ENCODE measurements around the gene CDO1. TPM values are rescaled to one million over a fixed set of nuclear protein-coding genes. Genes with fewer than 3 reads are reported as not detected.

CDO1 gene
- total and polyA plus RNA-seq, 2 of the 8 experiments (the other 6 are each of a cell fraction or from before 2014, with no cell fraction given) = 26.1 to 29.5 TPM

DNA sequence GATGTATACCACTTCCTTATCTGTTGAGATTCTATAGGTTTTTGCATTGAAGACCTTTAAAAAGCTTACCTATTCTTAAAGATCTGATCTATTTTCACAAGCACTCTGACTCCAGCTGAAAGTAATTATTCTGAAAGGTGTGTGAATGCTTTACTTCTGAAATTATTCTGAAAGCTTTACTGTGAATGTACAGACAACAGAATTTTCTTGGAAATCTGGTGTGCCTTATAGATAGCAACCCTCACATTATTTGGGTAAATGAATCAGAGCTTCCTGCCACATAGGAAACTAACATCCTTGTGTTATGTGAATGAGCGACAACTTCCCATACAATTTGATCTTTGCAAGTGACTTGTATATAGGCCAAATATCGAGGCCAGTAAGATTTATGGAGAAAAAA, 6.5 kb downstream of the CDO1 start:
- Histone ChIP-seq H3K79me2 (ENCODE audit: control insufficient read depth in 1 of 2, insufficient read depth in 2 of 2, low read length in 2 of 2) (peaks cover 0 to 3% of the 10 kb centered on the region in 2 experiments; a peak in 1 of 4 replicates), H3K23ac (ENCODE audit: insufficient read length) (no peak overlapping the region), H3K27ac (ENCODE audit: low read depth, low read length) (no peak overlapping the region), H3K27me3 (replicated peaks in 1 of 4; ENCODE audit: control insufficient read depth in 3 of 4, extremely low read depth in 1 of 4, insufficient read depth in 3 of 4, low read length in 3 of 4) (peaks cover 0 to 11% (median 5%) of the 10 kb centered on the region in 4 experiments; a peak in 3 of 7 replicates), H3K4me2 (ENCODE audit: insufficient read depth in 1 of 2, low read depth in 2 of 2, low read length in 2 of 2) (no peak overlapping the region), H3K4ac (replicated peaks; ENCODE audit: insufficient read length, low read depth, low read length) (no peak overlapping the region), H3K56ac (replicated peaks; ENCODE audit: insufficient read length, low read depth, low read length) (no peak overlapping the region), H3K4me1 (replicated peaks in 1 of 4; ENCODE audit: control insufficient read depth in 3 of 4, insufficient read depth in 4 of 4, low read length in 3 of 4) (peaks cover 0 to 3% (median 1%) of the 10 kb centered on the region in 4 experiments; a peak in 3 of 7 replicates), H3K14ac (ENCODE audit: insufficient read length) (no peak overlapping the region), H3K23me2 (ENCODE audit: low read depth, low read length) (no peaks in the 10 kb centered on the region; the same call in 1 of the 2 replicates), H4K20me1 (replicated peaks in 1 of 2; ENCODE audit: control insufficient read depth in 1 of 2, insufficient read depth in 2 of 2, low read length in 2 of 2) (peaks cover 0 to 3% of the 10 kb centered on the region in 2 experiments), H4K8ac (ENCODE audit: extremely low read depth, insufficient read depth, low read length) (no peak overlapping the region), H3K36me3 (ENCODE audit: control insufficient read depth in 2 of 4, insufficient read depth in 4 of 4, low read length in 3 of 4) (peaks cover 0 to 26% (median 1%) of the 10 kb centered on the region in 4 experiments; a peak in 6 of 8 replicates), H3K9me3 (ENCODE audit: insufficient read depth in 2 of 2, low read depth in 1 of 2, low read length in 1 of 2) (no peaks in the 10 kb centered on the region), H3K4me3 (ENCODE audit: extremely low read depth in 1 of 4, insufficient read depth in 2 of 4, low read depth in 3 of 4, low read length in 4 of 4) (no peak overlapping the region), H2AK5ac (ENCODE audit: low read depth, low read length) (no peak overlapping the region), H3K79me1 (ENCODE audit: low read depth, low read length) (no peaks in the 10 kb centered on the region; the same call in 1 of the 2 replicates), H3K18ac (ENCODE audit: extremely low read depth, low read length) (no peak overlapping the region), H2AFZ (ENCODE audit: low read length) (no peak overlapping the region), H2BK5ac (ENCODE audit: low read depth, low read length) (no peak overlapping the region), H4K5ac (ENCODE audit: insufficient read length, low read depth, low read length) (no peak overlapping the region), H2BK15ac (ENCODE audit: low read length) (no peak overlapping the region), H2BK12ac (ENCODE audit: low read depth, low read length) (no peak overlapping the region), H3K9ac (replicated peaks in 1 of 4; ENCODE audit: extremely low read depth in 1 of 4, low read depth in 3 of 4, low read length in 3 of 4) (no peak overlapping the region), H2BK120ac (replicated peaks; ENCODE audit: low read depth, low read length) (no peak overlapping the region), H4K91ac (replicated peaks; ENCODE audit: insufficient read length, low read length) (no peak overlapping the region), H2BK20ac (ENCODE audit: low read length) (no peak overlapping the region)
- no peak for FAIRE-seq
- WGBS, 2 experiments (ENCODE audit: extremely low coverage in 1 of 2, insufficient coverage in 1 of 2, insufficient read length in 1 of 2, insufficient replicate concordance in 2 of 2, low coverage in 1 of 2, low lambda C conversion rate in 2 of 2, missing lambda C conversion rate in 1 of 2) = 96% methylated on average over 2 of the region's 2 CpGs; no CpG with 5 or more reads in 1 of the 2 experiments
- POLR2A ChIA-PET (ENCODE audit: partially characterized antibody) = no interaction called here
- no peak for DNase-seq (ENCODE audit: low read depth in 1 of 2, low spot score in 2 of 2)
- CTCF ChIA-PET (ENCODE audit: partially characterized antibody) = interaction anchor here (1.2 to 1.5 kb wide), 3 partner anchors 11 to 22 kb away, joined by 4 to 6 read pairs (median 5); no protein-coding TSS in a partner anchor
- TF ChIP-seq, protein P1, sequence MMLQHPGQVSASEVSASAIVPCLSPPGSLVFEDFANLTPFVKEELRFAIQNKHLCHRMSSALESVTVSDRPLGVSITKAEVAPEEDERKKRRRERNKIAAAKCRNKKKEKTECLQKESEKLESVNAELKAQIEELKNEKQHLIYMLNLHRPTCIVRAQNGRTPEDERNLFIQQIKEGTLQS (IDR thresholded peaks at IDR 0.05; ENCODE audit: insufficient read depth, low read depth, low read length) = no peak
- TF ChIP-seq GTF2F1 (IDR thresholded peaks at IDR 0.05; ENCODE audit: borderline replicate concordance, low read depth, low read length) = no peak
- TF ChIP-seq CREB1 (IDR thresholded peaks at IDR 0.05) = no peak
- no peak for TF ChIP-seq SP4 (IDR thresholded peaks at IDR 0.05; ENCODE audit: low read length)
- TF ChIP-seq SRF (IDR thresholded peaks at IDR 0.05; ENCODE audit: low read depth, low read length) = no peak
- TF ChIP-seq SP1 (IDR thresholded peaks at IDR 0.05; ENCODE audit: low read depth, low read length) = no peak
- TF ChIP-seq EP300 (IDR thresholded peaks at IDR 0.05; ENCODE audit: borderline replicate concordance in 1 of 2, low read depth in 2 of 2, low read length in 2 of 2) = no peak
- TF ChIP-seq EZH2 (IDR thresholded peaks at IDR 0.05; ENCODE audit: low read depth, low read length, severe bottlenecking) = no peak
- TF ChIP-seq SAP30 (IDR thresholded peaks at IDR 0.05; ENCODE audit: insufficient read depth, insufficient replicate concordance, low read length) = no peak
- no peak for TF ChIP-seq TAF1 (IDR thresholded peaks at IDR 0.05; ENCODE audit: low read depth, low read length)
- no peak for TF ChIP-seq TAF7 (optimal IDR thresholded peaks at IDR 0.05; ENCODE audit: borderline replicate concordance, low read depth, low read length)
- TF ChIP-seq CTBP2 (IDR thresholded peaks at IDR 0.05; ENCODE audit: borderline replicate concordance, insufficient read depth, insufficient read length, low read length) = no peak
